NCI-H146 treated with DMSO at 0.1 percent for 48 hours (cell line): ENCODE results near the gene EP400.

Source experiments
- DNase-seq: peaks from one replicate; lab custom pipeline; 2025; ENCODE audit not compliant: unreplicated experiment; lab: John Stamatoyannopoulos, UW

Gene EP400

DNA sequence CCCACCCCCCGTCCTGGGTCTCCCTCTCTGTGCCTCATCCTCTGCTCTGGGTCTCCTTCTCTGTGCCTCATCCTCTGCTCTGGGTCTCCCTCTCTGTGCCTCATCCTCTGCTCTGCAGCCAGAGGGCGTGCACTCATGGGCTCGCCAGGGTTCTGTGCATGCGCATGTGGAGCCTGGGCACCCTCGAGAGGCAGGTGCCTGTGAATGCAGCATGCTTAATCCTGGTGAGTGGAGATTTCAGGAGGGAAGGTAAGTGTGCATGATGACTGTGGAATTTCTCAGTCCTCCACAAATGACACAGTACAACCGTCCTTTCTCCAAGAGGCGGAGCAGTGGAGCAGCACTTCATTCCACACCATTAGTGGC, 65.2 kb downstream of the EP400 start:
- DNase-seq: no peak

- no peak for DNase-seq
These were observed 66.1 kb downstream of the EP400 start for GRCh38 chr12:132015686-132016430.

GRCh38 chr12:132018193-132018916, 68.6 kb downstream of the EP400 start:
- no peak for DNase-seq

- DNase-seq: no peak
These were observed 70.1 kb downstream of the EP400 start for GRCh38 chr12:132019891-132020290.

- DNase-seq: no peak
These were observed 70.5 kb downstream of the EP400 start for GRCh38 chr12:132020292-132020691.

- DNase-seq: no peak
These were observed 71.5 kb downstream of the EP400 start for GRCh38 chr12:132021031-132021871.

- DNase-seq: no peak
These were observed 72.2 kb downstream of the EP400 start for GRCh38 chr12:132021965-132022364.

- DNase-seq: no peak
These were observed 73.9 kb downstream of the EP400 start for GRCh38 chr12:132023658-132024057.

GRCh38 chr12:132024758-132025157, 75.0 kb downstream of the EP400 start:
- DNase-seq: no peak

DNA sequence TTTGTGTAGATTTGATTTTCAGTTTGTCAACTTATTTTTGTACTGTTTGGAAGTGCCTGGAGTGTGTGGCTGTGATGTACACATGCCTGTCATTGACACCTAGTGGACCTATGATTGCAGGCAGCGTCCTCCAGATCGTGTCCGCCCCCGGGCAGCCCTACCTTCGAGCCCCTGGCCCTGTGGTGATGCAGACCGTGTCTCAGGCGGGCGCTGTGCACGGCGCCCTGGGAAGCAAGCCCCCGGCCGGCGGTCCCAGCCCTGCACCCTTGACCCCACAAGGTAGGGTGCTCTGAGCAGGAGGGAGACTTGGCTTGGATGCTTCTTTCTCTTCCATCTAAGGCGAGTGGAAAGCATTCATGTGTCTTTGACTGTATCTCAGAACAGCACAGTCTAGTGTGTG, 75.8 kb downstream of the EP400 start:
- no peak for DNase-seq

GRCh38 chr12:132026061-132026795, 76.5 kb downstream of the EP400 start:
- no peak for DNase-seq

GRCh38 chr12:132026796-132027500, 77.2 kb downstream of the EP400 start:
- DNase-seq: no peak

DNA sequence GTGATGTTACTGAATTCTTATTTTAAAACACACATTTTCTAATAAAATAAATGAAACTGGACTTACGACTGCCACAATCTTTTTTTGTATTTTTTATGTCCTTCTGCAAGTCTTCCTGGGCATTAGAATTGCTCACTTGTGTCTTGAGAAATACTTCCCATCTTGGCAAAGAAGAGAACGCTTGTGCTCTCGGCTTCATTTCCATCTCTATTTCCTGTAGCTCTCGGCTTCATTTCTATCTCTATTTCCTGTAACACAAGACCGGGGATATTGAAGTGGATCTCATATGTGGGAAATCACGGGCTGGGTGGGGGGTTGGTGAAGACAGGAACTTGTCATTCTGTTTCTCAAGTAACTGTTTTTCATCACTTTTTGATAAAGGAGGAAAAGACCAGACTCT, 77.9 kb downstream of the EP400 start:
- no peak for DNase-seq

DNA sequence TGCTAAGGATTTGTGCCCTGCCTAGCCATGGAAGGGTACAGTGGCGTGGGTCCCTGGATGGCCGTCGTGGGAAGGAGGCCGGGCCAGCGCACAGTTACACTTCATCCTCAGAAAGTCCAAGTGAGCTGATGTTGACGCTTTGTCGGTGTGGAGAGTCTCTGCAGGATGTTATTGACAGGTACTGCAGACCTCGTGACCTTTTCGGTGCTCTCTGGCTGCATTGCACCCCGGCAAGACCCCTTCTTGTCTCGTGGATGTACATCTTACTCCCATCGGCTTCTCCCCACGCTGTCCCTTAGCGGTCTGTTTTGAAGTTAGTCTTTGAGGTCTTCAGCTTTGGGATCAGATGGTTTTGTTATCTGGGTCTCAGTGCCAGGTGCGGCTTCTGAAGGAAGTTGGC, 78.4 kb downstream of the EP400 start:
- no peak for DNase-seq

DNA sequence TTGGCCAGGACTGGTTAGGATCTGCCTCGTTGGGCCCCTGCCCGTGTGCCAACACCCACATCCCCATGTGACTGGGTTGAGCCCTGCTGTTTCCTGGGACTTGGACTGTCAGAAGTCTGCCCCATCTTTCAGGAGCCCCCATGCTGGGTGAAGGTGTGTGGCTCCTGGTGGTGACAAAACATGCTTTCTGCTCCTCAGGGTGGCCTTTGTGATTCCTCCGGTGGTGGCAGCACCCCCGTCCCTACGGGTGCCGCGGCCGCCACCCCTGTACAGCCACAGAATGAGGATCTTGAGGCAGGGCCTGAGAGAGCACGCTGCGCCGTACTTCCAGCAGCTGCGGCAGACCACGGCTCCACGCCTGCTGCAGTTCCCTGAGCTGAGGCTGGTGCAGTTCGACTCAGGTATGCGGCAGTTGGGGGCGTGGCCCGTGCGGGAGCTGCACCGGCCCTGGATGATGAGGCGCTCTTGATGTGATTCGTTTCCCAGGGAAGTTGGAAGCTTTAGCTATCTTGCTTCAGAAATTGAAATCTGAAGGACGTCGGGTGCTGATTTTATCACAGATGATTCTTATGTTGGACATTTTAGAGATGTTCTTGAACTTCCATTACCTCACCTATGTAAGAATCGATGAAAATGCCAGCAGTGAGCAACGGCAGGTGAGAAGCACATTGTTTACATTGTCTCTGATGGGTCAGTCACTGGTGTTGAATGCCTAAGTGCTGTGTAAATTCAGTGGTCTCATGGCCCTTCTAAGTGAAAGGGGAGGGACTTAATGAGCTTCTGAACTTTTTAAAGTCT, 80.0 kb downstream of the EP400 start:
- no peak for DNase-seq

GRCh38 chr12:132030367-132031038, 80.8 kb downstream of the EP400 start:
- DNase-seq: no peak

DNA sequence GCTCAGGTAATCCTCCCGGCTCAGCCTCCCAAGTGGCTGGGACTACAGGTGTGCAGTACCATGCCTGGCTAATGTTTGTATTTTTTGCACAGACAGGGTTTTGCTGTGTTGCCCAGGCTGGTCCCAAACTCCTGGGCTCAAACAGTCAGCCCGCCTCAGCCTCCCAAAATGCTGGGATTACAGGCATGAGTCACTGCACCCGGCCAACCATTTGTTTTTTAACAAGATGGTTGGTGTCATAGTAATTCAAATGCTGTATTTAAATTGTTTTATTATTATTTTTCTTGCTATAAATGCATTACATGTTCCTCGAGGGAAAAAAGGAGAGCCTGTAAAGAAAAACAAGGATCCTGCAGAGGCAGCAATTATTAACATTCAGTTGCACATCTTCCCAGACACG, 83.9 kb downstream of the EP400 start:
- no peak for DNase-seq

DNA sequence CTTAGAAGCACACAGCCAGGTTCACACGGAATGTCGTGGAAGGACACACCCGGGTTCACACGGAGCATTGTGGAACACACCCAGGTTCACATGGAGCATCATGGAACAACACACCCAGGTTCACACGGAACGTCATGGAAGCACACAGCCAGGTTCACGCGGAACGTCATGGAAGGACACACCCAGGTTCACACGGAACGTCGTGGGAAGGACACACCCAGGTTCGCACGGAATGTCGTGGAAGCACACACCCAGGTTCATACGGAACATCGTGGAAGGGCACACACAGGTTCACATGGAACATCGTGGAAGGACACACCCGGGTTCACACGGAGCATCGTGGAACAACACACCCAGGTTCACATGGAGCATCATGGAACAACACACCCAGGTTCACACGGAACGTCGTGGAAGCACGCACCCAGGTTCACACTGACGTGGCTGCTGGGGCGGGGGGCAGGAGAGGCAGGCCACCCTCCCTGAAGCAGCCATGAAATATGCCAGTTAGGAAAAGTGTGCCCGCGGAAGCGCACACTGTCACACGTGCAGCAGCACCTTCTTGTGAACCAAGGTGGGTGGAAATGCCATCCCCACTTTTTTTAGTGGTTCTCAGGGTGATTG, 86.4 kb downstream of the EP400 start:
- no peak for DNase-seq
